Kidney epithelial cell (primary cell): ENCODE data around the gene UBE2L6. TPM values are rescaled to one million over a fixed set of nuclear protein-coding genes. Genes with fewer than 3 reads are reported as not detected.

Experiments used
- DNase-seq: peaks from one replicate; pipeline ENCODE4 v3.0.0-alpha.2; 2010; ENCODE audit warnings: low read depth
- H3K27me3 ChIP-seq: 2 replicates; pipeline ENCODE4 v1.6.0; 2011; ENCODE audit warnings: low read length; ENCODE audit not compliant: control insufficient read depth, insufficient read depth
- H3K36me3 ChIP-seq: 2 replicates; pipeline ENCODE4 v1.5.1; 2011; ENCODE audit warnings: low read length; ENCODE audit not compliant: control insufficient read depth, insufficient read depth
- H3K4me3 ChIP-seq: 2 replicates; pipeline ENCODE4 v1.5.1; 2011; ENCODE audit warnings: low read depth, mild to moderate bottlenecking, control low read depth, low read length
- CTCF ChIP-seq: IDR thresholded peaks from 2 replicates; pipeline ENCODE4 v1.5.1; 2011; ENCODE audit warnings: mild to moderate bottlenecking, moderate library complexity, low read length, control low read depth, inconsistent platforms; ENCODE audit not compliant: insufficient read depth, poor library complexity, severe bottlenecking
- total RNA-seq: library from RNA; depleted of rRNA; stranded (reverse); fragments of >200 nt; gene quantifications from 2 replicates; pipeline ENCODE4 v1.2.3, GENCODE V29; 2015

UBE2L6 gene
- total RNA-seq, 1 donor from 2014 or later = 47.1 TPM

DNA sequence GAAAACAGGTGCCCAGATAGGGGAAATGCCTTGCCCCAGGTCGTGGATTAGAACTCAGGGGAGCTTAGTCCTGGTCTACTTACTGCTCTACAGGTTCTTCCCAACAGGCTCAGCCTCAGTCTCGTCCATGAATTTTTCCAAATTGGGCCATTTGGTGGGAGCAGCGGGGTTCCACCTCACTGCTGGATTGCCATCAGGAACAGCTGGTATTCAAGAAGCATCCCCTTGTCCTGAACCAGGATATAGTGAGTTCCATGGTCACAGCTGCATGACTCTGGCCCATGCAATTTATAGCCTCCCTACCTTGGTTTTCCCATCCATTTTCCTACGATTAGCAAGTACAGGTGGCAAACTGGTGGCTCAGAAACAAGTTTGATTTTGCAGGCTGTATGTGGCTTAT lies 6.6 kb upstream of the UBE2L6 start:
- TF ChIP-seq CTCF = no peak
- no peak for DNase-seq
- no peaks in the 10 kb centered on the region for H3K36me3 ChIP-seq
- H3K27me3 ChIP-seq = peaks cover 3% of the 10 kb centered on the region
- no peak overlapping the region for H3K4me3 ChIP-seq

DNA sequence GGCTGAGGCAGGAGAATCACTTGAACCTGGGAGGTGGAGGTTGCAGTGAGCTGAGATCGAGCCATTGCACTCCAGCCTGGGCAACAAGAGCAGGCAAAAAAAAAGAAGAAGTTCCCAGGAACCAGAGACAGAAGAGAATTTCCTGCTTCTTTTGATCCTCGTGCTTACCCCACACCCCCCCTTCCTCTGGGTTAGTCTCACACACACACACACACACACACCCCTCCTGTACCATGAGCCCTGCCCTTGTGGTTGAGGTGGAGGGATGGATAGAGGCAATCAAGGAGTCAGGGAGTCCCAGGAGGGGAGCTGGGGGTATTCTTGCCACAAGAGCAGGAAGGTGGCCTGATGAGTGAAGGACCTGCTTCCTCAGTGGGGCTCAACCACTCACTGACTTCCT lies 4.1 kb upstream of the UBE2L6 start:
- no peaks in the 10 kb centered on the region for H3K27me3 ChIP-seq
- no peak overlapping the region for H3K4me3 ChIP-seq
- no peaks in the 10 kb centered on the region for H3K36me3 ChIP-seq
- DNase-seq = no peak
- TF ChIP-seq CTCF = no peak

GRCh38 chr11:57568330-57568766 lies 876 bp upstream of the UBE2L6 start:
- no peak for DNase-seq
- Histone ChIP-seq H3K4me3 (peak overlapping the region; percentile 77), H3K27me3 (no peaks in the 10 kb centered on the region), H3K36me3 (no peaks in the 10 kb centered on the region)
- TF ChIP-seq CTCF = peak; percentile 94

GRCh38 chr11:57566905-57567514 lies 462 bp downstream of the UBE2L6 start:
- TF ChIP-seq CTCF = no peak
- no peak for DNase-seq
- H3K27me3 ChIP-seq = no peaks in the 10 kb centered on the region
- peak overlapping the region; percentile 77 for H3K4me3 ChIP-seq
- H3K36me3 ChIP-seq = no peaks in the 10 kb centered on the region

GRCh38 chr11:57566005-57566904 lies 1.2 kb downstream of the UBE2L6 start:
- TF ChIP-seq CTCF = no peak

GRCh38 chr11:57562596-57562995 lies 4.9 kb downstream of the UBE2L6 start:
- no peak for TF ChIP-seq CTCF
- DNase-seq = no peak
- Histone ChIP-seq H3K4me3 (no peak overlapping the region), H3K27me3 (no peaks in the 10 kb centered on the region), H3K36me3 (no peaks in the 10 kb centered on the region)

More at GRCh38 chr11:57566005-57566904, 1.2 kb downstream of the UBE2L6 start:
- peak overlapping the region; percentile 18 for H3K4me3 ChIP-seq
- no peaks in the 10 kb centered on the region for H3K27me3 ChIP-seq
- H3K36me3 ChIP-seq = no peaks in the 10 kb centered on the region
- DNase-seq = no peak
